Measurements from ENCODE around the gene ZNF189.

The ZNF189 gene

DNA sequence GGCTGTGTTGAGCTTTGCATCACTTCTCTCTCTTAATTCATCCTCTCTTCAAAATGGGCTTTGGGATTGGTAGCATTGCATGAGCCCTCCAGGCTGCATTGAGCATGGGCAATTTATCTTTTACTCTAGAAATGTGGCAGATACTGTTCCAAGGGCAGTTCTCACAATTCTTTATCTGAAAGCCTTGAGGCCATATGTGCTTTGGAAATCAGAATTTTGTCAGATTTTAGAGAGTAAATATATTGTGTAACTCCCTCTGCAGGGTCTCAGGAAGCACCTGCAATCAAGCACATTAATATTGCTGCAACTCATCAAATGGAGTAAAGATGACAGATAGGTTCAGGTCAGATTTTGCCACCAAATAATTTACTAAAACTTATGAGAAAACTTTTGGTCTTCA, 19.3 kb downstream of the ZNF189 start:
- no peak for DNase-seq (ENCODE audit: low read depth in 2 of 3, low spot score in 1 of 3)

DNA sequence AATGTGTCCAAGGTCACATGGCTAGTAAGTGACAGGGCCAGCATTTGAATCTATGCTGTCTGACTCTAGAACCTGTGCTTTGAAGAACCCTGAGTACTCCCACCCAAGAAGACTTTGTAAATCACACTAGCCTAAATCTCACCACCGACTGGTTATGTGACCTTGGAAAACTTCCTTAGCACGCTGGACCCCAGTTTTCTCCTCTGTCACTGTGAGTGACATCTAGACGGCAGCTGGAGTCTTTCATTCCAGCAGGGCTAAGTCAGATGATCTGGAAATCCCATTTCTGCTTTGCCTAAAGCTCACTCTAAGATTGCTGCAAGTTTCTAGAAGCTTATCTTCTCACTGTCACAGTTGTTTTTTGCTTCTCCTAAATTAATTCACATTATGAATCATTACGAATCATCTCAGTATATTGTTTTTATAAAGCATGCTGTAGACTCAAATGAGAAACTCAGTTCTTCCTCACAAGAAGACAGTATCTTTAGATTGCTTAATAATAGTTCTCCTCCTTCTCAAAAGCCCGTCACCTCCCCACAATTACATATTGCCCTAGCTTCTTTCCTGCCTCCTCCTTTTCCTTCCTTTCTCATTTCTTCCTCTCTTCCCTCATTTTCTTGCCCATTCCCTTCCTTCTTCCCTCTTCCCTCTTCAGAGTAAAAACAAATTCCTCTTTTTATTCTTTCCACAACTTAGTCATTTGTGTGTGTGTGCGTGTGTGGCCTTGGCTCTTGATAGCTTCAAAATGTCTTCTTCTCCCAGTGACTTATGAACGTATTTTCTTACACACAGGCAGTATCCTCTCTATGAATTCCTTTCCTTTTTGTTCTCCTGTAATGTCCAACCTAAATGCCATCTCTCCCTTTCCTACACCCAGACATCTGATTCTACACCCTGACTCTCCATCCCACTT, 20.1 kb downstream of the ZNF189 start:
- DNase-seq (ENCODE audit: low read depth in 2 of 3, low spot score in 1 of 3), result no peak

DNA sequence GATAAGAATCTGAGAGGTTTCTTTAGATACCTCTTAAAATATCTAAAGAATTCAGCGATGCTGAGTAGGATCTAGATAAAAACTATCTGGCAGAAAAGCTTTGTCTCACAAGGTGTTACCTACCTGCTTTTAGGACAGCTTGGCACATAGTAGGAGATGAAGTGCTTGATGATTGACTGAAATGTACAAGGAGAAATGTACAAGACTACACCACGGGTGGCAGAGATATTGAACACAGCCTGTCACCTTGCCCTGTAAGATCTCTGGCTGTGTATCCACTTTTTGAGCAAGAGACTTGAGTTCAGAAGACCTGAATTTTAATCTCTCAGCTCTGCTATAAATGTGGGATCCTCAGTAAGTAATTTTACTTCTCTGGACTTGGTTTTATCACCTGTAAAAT, 21.2 kb downstream of the ZNF189 start:
- DNase-seq (ENCODE audit: low read depth in 2 of 3, low spot score in 1 of 3), result no peak

DNA sequence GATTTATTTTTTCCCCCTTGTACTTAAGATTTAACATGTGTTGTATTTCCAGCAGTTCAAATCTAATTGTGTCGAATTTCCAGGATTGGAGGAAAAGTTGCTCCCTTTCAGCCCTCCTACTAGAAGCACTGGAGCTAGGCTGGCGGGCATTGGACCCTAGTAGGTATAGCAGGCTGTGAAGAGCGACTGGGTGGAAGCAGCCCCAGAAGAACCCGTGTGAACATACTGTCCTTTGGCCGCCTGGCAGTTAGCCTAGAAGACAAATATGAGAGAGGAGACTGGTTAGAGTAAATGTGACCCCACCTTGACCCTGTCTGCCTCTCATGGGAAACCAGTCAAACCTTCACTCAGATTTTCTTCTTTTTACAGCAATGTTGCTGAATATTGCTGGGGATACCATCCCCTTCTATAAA, 23.0 kb downstream of the ZNF189 start:
- DNase-seq (ENCODE audit: low read depth in 2 of 3, low spot score in 1 of 3), result no peak

DNA sequence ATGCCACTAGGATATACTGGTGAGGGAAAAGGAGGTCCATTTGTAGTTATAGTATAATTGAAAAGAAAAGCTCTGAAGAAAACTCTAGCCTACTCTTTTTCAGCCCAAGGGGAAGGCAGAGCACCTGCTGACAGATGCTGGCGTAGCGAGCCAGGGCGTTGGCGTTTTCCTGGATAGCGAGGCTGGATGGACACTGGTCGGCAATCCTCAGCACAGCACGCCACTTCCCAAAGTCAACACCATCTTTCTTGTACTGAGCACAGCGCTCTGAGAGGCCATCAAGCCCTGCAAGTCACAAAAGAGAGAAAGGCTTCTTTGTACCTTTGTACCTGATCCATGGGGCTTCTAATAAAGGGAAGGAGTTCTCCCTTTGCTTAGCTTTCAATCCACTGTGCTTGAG, 28.7 kb downstream of the ZNF189 start:
- no peak for DNase-seq (ENCODE audit: low read depth in 2 of 3, low spot score in 1 of 3)

DNA sequence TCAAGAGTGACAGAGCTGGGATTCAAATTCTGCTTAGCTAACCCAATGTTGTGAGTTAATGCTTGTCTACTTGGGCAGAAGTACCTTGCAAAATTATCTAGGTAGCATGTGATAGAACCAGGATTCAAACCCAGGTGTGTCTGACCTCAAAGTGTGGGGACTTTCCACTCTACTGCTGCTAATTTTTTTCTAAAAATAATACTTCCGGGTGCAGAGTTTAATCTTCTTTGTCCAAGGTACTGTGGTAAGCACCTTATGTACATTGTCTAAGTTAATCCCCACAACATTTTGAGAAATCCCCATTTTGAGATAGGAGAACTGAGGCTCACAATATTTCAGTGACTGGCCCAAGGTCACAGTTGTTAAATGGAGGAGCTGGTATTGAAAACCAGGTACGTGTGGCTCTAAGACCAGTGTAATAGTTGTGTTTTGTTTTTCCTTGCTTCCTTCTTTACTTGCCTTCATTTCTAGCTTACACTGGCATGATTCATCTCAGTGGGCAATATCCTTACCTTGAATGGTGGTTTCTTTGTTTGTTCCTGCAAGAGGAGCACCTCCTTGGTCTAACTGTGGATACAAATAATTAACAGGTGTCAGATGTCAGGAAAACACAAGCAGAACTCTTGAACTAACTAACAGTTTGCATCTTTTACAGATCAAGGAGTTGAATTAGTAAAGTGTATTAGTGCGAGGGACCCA, 29.5 kb downstream of the ZNF189 start:
- DNase-seq (ENCODE audit: low read depth in 2 of 3, low spot score in 1 of 3), result no peak

DNA sequence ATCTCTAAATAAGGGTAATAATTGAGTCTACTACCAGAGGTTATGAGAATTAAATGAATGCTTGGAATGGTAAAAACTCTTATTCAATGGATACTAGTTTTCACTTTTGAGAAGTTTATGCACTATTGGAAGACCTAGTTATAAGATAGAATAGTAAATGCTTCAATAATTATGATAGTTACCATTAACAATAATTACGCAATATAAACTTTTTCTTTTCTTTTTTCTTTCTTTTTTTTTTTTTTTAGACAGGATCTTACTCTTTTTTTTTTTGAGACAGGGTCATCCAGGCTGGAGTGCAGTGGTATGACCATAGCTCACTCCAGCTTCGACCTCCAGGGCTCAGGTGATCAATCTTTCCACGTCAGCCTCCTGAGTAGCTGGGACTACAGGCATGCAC, 30.3 kb downstream of the ZNF189 start:
- no peak for DNase-seq (ENCODE audit: low read depth in 2 of 3, low spot score in 1 of 3)

DNA sequence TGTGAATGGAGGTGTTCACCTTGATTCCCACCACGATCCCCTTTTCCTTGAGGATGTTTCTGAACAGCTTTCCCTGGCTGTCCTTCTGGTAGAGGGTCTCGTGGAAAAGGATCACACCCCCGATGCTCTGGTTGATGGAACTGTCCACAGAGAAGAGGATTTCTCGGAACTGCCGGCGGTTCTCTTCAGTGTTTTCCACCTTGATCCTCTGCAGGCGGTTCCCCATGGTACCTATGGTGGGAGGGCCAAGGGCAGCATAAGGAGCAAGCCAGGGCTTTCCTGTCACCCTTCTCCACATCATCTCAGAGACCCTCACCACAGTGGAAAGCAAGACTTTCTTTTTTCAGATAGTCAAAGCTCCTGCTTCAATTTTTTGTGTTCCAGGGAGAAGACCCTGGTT, 31.1 kb downstream of the ZNF189 start:
- no peak for DNase-seq (ENCODE audit: low read depth in 2 of 3, low spot score in 1 of 3)

DNA sequence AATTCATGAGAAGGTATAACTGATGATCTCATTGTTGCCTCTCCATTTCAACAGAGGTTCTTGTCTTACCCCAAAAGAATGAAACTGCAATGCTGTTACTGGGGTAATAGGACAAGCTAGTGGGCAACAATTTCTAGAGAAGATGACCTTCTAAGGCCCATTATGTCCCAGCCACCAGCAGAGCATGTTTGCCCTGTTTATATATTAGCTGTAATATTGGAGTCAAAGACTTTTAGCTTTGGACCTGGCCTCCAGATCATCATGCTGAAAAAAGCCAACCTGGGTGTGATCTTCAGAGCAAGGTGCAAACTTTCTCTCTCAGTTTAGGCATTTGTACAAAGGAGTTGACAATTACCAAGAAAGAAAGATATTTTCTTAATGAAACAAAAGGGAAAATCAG, 33.5 kb downstream of the ZNF189 start:
- no peak for DNase-seq (ENCODE audit: low read depth in 2 of 3, low spot score in 1 of 3)

DNA sequence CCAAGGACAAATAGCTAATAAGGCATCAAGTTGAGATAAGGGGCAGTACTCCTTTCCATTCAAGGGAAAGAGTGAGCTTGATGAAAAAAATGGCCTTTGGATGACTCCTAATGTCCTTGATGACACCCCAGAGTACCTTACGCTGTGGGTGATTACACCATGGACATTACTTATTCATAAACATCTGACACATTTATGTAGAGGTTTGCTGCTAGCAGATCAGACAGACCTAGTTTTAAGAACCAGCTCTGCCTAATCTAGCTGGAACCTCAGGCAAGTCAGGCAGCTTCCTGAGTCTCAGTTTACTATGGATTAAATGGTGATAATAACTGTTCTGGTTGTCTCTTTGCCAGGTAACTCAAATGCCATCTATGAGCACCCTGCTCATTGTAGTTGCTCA, 34.1 kb downstream of the ZNF189 start:
- DNase-seq (ENCODE audit: low read depth in 2 of 3, low spot score in 1 of 3), result no peak

DNA sequence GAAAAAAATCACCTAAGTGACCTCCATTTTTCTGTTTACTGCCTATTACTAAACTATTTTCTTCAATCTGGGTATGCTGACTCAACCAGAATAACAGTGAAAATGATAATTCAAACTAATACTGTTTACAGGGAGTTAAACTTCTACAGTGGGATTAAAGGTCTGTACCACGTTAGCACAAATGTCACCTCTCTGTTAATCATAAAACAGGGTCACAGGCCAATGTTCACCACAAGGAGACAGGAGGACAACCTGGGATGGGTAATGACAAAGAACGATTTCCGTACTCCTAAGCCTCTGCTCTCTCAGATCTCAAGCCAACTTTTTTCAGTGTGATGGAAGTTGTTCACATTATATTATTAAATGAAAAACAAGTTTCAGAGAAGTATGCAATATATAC, 34.6 kb downstream of the ZNF189 start:
- DNase-seq (ENCODE audit: low read depth in 2 of 3, low spot score in 1 of 3), result no peak

DNA sequence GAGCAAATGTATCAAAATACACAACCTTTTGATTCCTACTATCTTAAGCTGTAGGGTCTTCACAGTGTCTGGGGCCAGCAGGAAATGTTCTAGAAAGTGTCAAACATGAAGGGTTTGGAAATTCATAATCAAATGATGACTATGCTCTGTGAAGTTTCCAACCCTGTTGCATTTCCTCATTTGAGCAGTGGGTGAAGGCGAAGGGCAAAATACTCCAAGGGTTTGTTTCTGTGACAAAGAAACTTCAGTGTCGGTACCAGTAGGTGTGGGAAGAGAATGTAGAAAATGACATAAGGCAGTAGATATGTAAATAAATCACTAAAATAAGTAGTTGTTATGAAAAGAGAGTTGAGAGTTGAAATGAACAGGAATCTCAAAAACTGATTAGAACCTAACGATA, 36.3 kb downstream of the ZNF189 start:
- no peak for DNase-seq (ENCODE audit: low read depth in 2 of 3, low spot score in 1 of 3)

DNA sequence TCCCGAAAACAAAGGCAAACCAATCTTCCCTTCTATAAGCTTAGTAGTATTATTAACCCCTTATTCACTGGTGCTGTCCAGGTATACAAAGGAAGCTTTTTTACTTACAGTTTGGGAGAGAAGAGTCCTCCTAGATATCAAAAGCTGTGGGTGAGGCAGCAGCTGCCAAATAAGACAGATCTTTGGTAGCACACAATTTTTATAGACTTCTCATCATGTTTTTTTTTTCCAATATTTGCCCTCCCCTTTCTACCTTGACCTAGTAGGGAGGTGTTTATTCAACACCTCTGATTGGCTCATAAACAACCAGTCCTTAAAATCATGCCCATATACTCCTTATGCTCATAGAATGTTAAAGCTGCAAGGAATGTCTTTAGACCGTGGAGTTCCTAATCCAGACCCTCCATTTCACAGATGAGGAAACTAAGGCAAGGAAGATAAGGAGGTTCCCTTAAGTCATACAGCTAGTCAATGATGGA, 37.0 kb downstream of the ZNF189 start, which contains the start of gene ALDOB:
TSS of gene ALDOB (minus strand) at position 174 of the 479 bp plus-strand sequence. CDS start 4,887 bp downstream, outside the sequence.
- no peak for DNase-seq (ENCODE audit: low read depth in 2 of 3, low spot score in 1 of 3)

DNA sequence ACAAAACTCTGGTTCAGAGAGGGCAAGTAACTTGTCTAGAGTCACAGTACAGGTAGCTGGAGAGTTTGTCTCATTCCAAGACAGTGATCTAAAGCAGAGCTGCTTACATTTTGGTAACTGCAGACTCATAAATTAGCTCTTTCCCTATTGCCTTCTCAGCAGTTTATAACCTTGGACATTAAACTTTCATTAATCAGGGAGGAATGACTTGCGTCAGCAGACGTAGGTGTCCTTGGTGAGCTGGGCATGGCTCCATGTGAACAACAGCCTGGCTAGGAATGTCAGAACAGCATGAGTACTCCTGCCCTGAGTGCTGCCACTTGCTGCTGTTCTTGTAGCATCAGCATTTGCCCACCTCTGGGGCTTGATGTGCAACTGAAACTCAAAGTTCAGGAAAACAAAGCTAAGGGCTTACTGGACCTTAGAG, 39.2 kb downstream of the ZNF189 start:
- no peak for DNase-seq (ENCODE audit: low read depth in 2 of 3, low spot score in 1 of 3)

DNA sequence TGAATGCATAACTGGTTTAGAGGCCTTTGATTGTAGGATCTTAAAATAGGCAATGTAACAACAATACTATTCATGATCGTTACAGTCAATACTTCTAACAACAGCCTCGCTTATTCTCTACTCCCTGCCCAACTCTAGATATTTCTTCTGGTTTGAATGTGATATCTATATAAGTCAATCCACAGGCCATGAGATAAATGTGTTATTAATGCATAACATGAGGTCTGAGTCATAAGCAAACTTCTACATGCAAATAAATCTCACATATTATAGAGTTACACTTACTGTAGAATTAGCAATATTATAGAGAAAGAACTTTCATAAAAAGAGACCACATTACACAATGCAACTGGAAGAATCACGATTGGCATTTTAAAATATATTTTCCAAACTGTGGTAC, 39.9 kb downstream of the ZNF189 start:
- DNase-seq (ENCODE audit: low read depth in 2 of 3, low spot score in 1 of 3), result no peak

DNA sequence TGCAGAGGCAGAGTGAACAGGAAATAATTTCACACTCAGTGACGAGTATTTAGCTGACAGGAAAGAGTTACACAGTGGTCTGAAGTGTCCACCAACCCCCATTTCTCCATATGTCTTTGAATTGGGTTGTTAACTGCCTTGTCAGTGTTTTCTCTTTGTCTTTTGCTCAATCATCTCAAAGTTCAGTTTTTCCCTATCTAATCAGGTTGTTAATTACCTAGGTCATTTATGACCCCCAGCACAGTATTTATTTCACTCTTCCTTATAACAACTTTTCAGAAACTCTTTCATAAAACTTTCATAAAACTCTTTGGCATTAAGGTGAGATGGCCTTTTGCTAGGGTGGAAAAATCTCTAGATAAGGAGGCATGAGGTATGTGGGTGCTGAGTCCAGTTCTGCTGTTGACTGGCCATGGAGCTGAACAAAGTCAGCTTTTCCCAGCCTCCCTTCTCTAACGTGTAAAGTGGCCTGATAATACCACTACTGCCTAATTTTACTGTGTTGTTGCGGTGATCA, 42.1 kb downstream of the ZNF189 start:
- DNase-seq (ENCODE audit: low read depth in 2 of 3, low spot score in 1 of 3), result no peak

DNA sequence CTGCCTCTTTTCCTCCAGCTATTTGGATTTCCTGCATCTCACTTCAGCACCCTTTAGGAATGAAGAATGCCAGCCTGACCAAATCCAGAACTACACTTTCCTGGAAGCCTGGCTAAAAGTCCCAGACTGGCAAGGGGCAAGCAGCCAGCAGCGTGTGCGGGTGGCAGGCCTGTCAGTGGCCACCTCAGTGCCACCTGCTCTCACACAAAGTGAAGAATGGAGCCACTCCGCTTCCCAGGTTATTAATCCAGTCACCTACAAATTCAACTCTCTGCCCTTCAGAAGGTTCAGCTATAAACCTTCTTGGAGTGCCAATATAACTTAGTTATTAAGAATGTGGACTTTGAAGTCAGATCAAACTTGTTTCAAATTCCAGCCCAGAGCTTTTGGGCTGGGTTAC, 43.7 kb downstream of the ZNF189 start:
- DNase-seq (ENCODE audit: low read depth in 2 of 3, low spot score in 1 of 3), result no peak

DNA sequence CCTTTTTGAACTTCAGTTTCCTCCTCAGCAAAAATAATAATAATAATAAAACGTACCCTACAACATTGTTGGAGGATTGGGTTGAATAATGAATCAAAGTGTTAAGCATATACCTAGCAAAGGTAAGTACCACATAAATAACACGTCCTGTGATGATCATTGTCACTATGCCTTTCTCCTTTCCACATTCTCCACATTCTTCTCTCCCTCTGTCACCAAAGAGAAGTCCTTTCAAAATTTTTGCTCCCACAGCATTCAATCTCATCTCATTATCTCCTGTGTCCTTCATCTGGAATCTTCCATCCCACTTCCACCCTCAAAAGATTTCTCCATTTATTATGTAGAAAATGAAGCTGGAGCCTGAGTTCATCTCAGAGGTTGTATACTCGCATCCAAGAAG, 44.1 kb downstream of the ZNF189 start:
- no peak for DNase-seq (ENCODE audit: low read depth in 2 of 3, low spot score in 1 of 3)

DNA sequence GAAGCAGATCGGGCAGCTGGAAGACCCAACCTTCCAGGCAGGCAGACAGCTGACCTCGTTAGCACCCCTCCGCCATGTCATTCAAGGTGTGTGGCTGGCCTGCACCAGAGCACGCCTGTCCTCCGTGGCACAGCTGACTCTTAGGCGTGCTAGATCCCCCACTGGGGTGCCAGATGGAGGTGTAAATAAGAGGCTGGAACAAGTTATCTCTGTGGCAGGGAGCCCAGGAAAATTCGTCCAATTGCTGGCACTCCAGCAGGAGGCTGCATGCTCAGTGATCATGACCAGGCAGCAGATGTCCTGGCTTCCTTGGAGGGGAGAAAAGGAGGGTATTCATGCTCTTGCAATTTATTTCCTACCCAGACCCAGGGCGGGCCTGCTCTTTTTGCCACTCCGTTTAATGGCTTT, 44.7 kb downstream of the ZNF189 start:
- no peak for DNase-seq (ENCODE audit: low read depth in 2 of 3, low spot score in 1 of 3)

DNA sequence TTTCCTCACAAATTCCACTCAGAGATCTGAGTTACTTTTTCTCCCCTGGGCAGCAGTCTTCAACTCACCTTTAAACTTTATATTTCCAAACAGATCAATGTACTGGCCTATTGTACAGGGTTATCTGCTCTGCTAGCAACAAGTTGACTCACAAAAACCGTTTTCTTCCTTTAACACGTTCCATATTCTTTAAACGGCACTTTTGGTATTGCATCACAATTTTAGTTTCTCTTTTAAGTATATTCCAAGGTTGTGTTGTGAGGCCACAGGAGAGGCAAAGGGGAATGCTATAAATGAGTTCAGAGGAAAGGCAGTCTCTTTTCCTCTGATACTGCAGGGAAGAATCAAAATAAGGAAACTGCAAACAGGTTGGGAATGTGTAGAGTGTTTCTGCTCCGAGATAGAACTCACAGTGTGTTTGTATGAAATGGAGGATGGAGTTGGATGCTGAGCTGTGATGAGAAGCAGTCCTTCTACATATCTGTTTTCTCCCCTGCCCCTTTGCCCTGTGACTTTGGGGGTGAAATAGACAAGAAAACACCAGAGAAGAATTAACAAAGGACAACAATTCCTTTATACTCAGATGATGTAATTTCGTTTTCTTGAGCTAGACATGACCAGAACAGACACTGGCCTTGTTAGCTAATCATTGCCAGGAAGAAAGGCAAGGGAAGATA, 46.8 kb downstream of the ZNF189 start:
- no peak for DNase-seq (ENCODE audit: low read depth in 2 of 3, low spot score in 1 of 3)

DNA sequence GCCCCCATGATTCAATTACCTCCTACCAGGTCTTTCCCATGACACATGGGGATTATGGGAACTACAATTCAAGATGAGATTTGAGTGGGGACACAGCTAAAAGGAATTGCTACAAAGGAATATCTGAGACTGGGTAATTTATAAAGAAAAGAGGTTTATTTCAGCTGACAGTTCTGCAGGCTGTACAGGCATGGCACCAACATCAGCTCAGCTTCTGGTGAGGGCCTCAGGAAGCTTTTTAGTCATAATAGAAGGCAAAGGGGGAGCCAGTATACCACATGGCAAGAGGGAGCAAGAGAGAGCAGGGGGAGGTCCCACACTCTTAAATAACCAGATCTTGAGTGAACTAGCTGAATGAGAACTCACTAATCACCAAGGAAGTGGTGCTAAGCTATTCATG, 48.1 kb downstream of the ZNF189 start:
- DNase-seq (ENCODE audit: low read depth in 2 of 3, low spot score in 1 of 3), result no peak

DNA sequence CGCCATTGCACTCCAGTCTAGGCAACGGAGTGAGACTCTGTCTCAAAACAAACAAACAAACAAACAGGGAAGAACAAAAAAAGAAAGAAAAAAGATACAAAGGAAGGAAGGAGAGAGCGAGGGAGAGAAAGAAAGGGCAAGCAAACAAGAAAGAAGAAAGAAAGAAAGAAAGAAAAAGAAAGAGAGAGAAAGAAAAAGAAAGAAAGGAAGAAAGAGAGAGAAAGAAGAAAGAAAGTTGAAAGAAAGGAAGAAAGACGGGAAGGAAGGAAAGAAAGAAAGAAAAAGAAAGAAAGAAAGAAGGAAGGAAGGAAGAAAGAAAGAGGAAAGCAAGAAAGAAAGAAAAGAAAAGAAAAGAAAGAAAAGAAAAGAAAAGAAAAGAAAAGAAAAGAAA, 50.0 kb downstream of the ZNF189 start:
- DNase-seq (ENCODE audit: low read depth in 2 of 3, low spot score in 1 of 3), result no peak
